ENCODE data around the gene ZNF814. TPM values are rescaled to one million over a fixed set of nuclear protein-coding genes. Genes with fewer than 3 reads are reported as not detected.
"Not testable (repeated sequence)": the region's sequence is repeated elsewhere in the genome, so short reads cannot be mapped to it uniquely, and the experiment has no call there.

The ZNF814 gene
- 12.5 and 13.5 TPM in 2 replicates for total RNA-seq

DNA sequence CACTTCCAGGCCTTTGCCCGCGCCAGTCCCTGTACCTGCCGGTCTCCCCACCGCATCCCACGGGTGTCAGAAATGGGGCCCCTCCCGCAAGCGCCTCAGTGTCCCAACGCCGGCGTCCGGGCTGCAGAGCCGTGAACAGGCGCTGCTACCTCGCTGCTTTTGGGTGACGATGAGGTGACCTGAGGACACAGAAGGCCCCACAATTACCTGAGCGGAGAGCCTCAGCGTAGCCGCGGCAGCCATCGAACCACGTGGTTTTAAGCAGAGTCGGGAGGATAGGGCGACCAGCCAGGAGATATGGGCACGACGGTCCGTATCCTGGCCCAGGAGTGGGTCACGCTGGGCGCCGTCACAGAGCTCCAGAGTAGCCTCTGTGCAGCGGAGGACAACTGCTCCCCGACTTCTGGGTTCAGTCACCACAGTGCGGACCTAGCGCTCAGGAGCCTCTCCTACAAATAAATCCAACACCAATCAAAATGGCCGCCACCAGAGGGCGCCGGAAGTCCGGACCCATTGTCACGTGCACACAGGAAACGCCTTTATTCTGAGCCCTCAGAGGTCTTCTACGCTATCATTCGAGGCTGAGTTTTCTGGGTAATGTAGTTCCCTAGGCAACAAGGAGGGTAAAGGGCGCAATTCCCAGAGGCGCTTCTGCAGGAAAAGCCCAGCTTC, at the start of gene ZNF814:
ZNF814 (minus strand) TSS at position 478 of the 672 bp plus-strand sequence; CDS start at position 243, 235 bp downstream.
- intact Hi-C loops (cut with micrococcal nuclease): loop anchor here (1.0 kb wide), 1 partner anchor 28 kb away; the partner anchor contains the start of gene ZNF417

DNA sequence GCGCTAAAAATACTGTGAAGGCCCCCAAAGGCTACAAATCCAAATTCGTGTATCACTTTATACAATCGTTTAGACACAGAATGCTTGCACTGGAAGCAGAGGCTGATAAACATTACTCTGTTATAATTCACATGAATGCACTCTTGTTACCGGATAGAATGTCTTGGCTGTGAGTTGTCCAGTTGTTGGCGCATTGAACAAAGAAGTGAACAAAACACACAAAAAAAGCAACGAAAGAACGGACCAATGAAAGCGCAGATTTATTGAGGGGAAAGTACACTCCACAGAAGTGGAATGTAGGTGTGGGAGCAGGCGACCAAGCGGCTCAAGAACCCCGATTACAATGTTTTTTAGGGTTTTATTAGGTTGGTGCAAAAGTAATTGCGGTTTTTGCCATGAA, 46.9 kb upstream of the ZNF814 start:
- intact Hi-C loops (cut with micrococcal nuclease): no loop called here

GRCh38 chr19:57934820-57935665, 46.2 kb upstream of the ZNF814 start, which contains the start of gene ZNF418:
ZNF418 (minus strand) TSS chr19:57935402; CDS start chr19:57933822, 1,580 bp downstream.
- intact Hi-C loops (cut with micrococcal nuclease): no loop called here

DNA sequence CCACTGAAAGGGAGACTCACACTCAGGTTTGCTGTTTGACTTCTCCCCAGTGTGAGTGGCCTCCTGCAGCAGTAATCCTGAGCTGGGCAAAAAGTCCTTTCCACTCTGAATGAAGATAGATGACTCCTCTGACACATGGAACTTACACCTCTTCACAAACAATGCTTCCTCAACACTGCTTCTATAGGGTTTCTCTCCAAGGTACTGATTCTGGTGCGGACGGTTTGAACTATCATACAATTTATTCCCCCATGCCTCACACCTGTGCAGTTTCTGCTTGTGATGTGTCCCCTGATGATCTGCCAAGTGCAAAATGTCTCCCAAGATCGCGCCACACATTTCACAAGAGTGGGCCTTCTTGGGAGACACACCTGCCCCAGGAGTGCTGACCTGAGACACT, 38.8 kb upstream of the ZNF814 start:
- intact Hi-C loops (cut with micrococcal nuclease): no loop called here

DNA sequence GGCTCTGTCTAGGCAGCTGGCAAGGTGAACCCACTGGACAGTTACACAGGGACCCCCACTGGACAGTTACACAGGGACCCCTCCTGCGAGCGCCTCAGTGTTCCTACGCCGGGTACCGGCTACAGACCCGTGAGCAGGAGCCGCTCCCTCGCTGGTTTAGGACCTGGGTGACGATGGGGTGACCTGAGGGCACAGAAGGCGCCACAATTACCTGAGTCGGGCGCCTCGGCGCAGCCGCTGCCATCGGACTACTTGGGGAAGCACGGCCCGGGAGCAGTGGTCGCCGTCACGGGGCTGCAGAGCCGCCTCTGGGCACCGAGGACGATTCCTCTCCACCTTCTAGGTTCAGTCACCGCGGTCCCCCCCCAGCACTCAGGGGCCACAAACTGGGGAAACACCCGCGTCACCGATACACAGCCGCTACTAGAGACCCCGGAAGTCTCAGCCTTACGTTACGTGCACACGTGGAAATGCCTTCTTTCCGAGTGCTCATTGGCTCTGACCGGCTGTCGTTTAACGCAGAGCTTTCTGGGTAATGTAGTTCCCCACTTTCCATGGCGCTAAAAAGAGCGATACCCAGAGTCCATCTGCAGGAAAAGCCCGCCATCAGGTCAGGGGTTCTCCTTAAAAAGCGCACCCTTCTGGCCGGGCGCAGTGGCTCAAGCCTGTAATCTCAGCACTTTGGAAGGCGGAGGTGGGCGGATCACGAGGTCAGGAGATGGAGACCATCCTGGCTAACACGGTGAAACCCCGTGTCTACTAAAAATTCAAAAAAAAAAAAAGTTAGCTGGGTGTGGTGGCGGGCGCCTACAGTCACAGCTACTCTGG, 27.5 kb upstream of the ZNF814 start, which contains the start of gene ZNF417:
ZNF417 (minus strand) TSS at position 425 of the 828 bp plus-strand sequence; CDS start at position 244, 181 bp downstream.
- intact Hi-C loops (cut with micrococcal nuclease): loop anchor here (1.0 to 10.0 kb wide), 8 partner anchors 27 to 676 kb away; partner anchors contain the start of genes ZNF329, ZNF416, ZNF606 and ZNF671

GRCh38 chr19:57914531-57914930, 25.7 kb upstream of the ZNF814 start:
- intact Hi-C loops (cut with micrococcal nuclease): loop anchor here (10.0 kb wide), 1 partner anchor 240 kb away; the partner anchor contains the start of gene ZNF329

- intact Hi-C loops (cut with micrococcal nuclease): no loop called here
Measured at GRCh38 chr19:57907394-57907793, 18.6 kb upstream of the ZNF814 start.

- intact Hi-C loops (cut with micrococcal nuclease): no loop called here
Measured at GRCh38 chr19:57905258-57905657, 16.4 kb upstream of the ZNF814 start.

DNA sequence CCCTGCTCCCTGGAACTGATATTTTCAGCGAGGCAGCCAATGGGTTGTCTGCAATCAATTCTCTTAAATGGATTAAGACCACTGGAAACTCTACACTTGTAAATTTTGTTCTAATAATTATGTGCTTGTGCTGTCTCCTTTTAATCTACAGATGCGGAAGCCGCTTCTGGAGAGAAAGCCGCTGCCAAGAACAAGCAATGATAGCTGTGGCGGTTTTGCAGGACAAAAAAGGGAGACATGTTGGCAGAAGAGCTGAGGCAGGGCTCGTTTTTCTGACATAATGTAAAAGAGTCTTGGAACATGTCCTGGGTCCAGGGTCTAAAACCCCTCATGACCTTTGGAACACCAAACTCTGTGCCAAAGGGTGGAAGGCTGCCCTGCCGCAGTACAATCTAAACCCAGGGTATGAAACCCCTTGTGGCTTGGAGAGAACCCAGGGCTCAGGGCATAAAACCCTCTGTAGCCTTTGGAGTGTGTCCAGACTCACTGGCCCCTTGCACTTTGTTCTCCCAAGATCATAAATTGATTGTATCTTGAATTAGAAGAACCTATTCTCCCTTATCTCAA, 14.9 kb upstream of the ZNF814 start:
- intact Hi-C loops (cut with micrococcal nuclease): no loop called here

DNA sequence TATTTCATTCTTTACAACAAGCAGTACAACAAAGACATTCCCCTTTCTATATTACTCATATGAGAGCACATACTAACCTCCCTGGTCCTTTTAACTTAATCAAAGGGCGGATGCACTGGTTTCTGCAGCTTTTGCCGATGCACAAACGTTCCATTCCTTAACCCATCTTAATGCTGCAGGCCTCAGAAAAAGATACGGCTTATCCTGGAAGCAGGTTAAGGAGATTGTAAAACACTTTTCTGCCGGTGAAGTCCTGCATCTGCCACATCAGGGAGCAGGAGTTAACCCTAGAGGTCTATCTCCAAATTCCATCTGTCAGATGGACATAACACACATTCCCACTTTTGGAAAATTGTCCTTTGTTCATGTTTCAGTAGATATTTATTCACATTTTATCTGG, 11.5 kb upstream of the ZNF814 start:
- intact Hi-C loops (cut with micrococcal nuclease): no loop called here

GRCh38 chr19:57890706-57891105, 1.9 kb upstream of the ZNF814 start:
- intact Hi-C loops (cut with micrococcal nuclease): not testable (repeated sequence)

- intact Hi-C loops (cut with micrococcal nuclease): no loop called here
Measured at GRCh38 chr19:57888107-57888559, 704 bp downstream of the ZNF814 start.

- intact Hi-C loops (cut with micrococcal nuclease): no loop called here
Measured at GRCh38 chr19:57887195-57887941, 1.5 kb downstream of the ZNF814 start.

- intact Hi-C loops (cut with micrococcal nuclease): no loop called here
Measured at GRCh38 chr19:57886046-57886445, 2.8 kb downstream of the ZNF814 start.

DNA sequence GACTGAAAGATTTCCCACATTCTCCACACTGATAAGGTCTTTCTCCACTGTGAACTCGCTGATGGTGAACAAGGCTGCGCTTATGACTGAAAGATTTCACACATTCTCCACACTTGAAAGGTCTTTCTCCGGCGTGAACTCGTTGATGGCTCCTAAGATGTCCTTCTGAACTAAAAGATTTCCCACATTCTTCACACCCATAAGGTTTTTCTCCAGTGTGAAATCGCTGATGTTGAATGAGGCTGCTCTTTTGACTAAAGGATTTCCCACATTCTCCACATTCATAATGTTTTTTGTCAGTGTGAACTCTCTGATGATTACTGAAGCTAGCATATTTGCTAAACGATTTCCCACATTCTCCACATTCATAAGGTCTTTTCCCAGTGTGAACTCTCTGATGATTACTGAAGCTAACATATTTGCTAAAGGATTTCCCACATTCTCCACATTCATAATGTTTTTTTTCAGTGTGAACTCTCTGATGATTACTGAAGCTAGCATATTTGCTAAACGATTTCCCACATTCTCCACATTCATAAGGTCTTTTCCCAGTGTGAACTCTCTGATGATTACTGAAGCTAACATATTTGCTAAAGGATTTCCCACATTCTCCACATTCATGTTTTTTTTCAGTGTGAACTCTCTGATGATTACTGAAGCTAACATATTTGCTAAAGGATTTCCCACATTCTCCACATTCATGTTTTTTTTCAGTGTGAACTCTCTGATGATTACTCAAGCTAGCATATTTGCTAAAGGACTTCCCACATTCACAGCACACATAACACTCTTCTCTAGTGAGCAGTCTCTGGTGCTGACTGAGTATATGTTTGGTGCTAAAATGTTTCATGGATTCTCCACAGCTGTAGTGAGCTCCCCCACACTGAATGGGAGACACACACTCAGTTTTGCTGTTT, 14.7 kb downstream of the ZNF814 start:
- intact Hi-C loops (cut with micrococcal nuclease): not testable (repeated sequence)

- intact Hi-C loops (cut with micrococcal nuclease): no loop called here
Measured at GRCh38 chr19:57872450-57872849, 16.4 kb downstream of the ZNF814 start.

- intact Hi-C loops (cut with micrococcal nuclease): no loop called here
Measured at GRCh38 chr19:57870225-57870624, 18.6 kb downstream of the ZNF814 start.

DNA sequence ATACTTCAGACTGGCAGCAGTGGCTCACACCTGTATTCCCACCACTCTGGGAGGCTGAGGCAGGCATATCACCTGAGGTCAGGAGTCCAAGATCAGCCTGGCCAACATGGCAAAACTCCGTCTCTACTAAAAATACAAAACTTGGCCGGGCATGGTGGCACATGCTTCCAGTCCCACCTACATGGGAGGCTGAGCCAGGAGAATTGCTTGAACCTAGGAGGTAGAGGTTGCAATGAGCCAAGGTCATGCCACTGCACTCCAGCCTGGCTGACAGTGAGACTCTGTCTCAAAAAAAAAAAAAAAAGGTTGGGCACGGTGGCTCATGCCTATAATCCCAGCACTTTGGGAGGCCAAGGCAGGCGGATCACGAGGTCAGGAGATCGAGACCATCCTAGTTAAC, 19.2 kb downstream of the ZNF814 start:
- intact Hi-C loops (cut with micrococcal nuclease): not testable (repeated sequence)

Measured in T-helper 2 cell treated with Interferon-gamma antibody and Interleukin-4, amounts not matched to agents 100 ng/mL and 5 ng/mL, for 36 hours (primary cell).